RCC 7860 (cell line): ENCODE data around the gene SLC8B1.

ENCODE experiments used
- DNase-seq: peaks from one replicate; pipeline ENCODE4 v3.0.0-alpha.2; 2015; ENCODE audit warnings: low spot score
- FAIRE-seq: peaks from 2 replicates; lab custom pipeline; 2012; peaks lifted over from hg19 to GRCh38; lab: Jason Lieb, UNC

Gene SLC8B1

DNA sequence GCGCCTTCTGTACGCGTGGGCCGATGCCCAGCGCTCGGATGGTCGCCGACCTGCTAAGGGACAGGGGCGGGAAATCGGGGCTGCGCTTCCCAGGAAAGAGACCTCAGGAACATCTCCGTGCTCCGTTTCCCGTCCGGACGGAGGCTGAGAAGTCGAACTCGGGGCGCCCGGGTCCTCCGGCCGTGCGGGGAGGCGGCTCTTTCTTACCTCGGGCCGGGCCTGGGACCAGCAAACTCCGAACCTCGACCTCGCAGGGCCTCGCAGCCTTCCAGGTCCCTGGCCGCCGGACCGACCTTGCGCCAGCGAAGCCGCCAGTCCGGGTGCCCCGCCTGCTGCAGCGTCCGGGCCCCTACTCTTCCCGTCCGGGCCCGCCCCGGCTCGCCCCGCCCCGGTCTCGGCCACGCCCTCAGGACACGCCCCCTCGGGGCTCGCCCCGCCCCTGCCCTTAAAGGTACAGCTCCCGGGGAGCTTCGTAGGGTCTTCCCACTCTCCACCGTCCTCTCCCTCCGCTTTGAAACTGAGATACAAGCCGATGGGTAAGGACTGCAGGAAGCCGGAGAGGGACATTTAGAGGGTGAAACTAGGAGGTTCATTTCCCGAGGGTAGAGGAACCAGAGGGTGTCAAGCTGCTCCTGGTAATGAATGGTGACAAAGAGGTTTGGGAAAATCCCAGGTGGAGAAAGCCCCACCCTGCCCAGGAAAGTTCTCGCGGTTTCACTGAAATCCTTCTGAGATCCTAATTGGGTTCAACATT, at the start of gene SLC8B1:
SLC8B1 (minus strand) TSS at position 324 of the 754 bp plus-strand sequence. CDS start 2,231 bp downstream, outside the sequence.
- FAIRE-seq (no peak), DNase-seq (peak; percentile 58)

DNA sequence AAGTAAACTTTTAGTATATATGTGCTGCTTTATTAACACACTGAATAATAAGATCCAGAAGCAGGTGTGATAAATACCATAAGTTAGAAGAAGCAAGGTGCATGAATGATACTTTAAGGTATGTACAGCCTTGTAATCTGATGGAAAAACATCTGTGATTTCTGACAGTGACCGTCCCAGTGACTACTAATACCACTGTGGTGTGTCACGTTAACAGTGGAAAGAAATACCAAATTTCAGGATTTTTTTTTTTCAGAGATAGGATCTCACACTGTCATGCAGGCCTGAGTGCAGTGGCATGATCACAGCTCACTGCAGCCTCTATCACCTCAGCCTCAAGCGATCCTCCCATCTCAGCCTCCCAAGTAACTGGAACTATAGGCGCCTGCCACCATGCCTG, 47.3 kb upstream of the SLC8B1 start:
- FAIRE-seq (no peak), DNase-seq (no peak)

DNA sequence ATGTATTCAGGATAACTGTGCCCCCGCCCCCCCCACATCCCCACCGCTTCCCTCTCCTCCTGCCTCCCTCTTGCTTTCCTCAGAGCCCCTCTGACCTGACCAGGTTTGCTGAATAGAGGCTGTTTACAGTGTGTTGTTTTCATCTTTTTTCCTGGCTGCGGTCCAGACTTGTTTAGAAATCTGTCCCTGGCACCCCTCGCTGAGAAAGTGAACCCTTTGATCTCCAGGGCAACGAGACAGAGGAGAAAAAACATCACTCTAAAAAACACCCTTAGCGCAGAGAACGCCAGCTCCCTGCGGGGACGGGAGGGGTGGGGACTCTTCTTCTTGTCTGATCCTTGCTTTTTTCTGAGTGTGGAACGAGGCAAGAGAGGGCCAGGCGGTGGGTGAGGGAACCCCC, 46.3 kb upstream of the SLC8B1 start:
- FAIRE-seq (no peak), DNase-seq (no peak)

DNA sequence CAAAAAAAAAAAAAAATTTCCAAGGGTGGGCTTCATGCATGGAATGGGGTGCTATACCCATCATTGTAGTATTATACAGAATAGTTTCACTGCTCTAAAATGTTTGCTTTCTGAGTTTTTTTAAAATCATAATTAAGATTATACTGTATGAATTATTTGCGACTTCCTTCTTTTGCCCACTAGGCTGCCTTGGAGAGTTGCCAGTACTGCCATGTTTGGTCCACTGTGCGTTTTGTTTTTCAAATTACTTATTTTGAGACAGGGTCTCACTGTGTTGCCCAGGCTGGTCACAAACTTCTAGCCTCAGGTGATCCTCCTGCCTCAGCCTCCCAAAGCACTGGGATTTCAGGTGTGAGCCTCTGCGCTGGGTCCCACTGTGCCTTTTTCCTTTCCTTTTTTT, 43.4 kb upstream of the SLC8B1 start:
- DNase-seq (no peak), FAIRE-seq (no peak)

DNA sequence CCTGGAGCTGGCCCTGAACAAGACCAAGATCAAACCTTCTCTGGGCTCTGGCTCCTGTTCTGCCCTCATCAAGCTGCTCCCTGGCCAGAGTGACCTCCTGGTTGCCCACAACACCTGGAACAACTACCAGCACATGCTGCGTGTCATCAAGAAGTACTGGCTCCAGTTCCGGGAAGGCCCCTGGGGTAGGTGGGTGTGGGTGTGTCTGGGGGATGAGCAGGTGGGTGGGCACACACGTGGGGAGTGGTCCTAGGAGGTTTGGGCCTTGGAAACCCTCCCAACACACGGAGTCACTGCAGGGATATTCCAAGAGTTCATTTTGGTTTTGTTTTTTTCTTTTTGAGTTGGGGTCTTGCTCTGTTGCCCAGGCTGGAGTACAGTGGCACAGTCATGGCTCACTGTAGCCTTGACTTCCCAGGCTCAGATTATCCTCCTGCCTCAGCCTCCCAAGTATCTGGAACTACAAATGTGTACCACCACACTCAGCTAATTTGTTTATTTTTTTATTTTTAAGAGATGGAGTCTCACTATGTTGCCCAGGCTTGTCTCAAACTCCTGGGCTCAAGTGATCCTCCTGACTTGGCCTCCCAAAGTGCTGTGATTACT, 40.0 kb upstream of the SLC8B1 start:
- FAIRE-seq (no peak), DNase-seq (no peak)

DNA sequence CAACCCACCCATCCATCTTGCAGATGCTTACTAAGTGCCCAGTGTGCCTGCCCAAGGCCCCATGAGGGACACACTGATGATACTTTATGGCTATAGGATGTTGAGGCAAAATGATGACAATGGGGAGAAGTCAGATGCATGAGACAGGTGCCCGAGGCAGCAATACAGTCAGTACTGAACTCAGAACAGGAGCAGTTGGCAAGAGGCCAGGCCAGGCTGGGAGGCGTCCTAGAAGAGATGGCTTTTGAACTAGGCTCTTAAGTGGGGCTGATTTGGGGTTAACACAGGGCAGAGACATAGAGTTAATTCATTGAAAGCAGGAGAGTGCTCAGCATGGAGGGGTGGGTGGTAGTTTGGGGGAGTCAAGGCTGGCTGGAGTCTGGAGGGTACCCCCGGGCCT, 39.1 kb upstream of the SLC8B1 start:
- no peak for DNase-seq

DNA sequence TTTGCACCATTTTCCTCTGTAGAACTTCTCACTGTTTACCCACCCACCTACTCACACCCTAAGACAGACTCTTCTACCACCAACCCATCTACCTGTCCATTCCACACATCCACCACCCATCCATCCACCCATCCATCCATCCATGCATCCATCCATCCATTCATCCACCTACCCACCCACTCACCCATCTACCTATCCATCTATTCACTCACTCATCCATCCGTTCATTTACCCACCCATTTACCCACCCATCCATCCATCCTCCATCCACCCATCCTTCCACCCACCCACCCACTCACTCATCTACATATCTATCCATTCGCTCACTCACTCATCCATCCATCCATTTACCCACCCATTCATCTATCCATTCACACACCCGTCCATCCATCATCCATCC, 38.5 kb upstream of the SLC8B1 start:
- DNase-seq: no peak
- FAIRE-seq: no peak

More for the DNA sequence above, 39.1 kb upstream of the SLC8B1 start:
- FAIRE-seq: no peak

DNA sequence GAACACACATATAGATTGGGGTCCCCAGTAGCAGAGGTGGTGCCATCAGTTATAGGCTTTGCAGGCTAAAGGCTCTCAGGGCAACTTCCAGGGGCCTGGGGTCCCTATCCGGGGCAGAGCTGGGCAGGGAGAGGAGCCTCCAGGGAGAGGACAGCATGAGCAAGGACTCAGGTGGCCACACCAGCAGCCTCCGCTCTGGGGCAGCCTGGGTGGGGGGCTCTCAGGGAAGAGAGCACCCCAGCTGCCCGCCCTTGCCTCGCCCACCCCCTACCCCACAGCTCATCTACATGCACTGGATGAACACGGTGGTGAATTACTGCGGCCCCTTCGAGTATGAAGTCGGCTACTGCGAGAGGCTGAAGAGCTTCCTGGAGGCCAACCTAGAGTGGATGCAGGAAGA, 37.5 kb upstream of the SLC8B1 start:
- FAIRE-seq: no peak
- DNase-seq: no peak

DNA sequence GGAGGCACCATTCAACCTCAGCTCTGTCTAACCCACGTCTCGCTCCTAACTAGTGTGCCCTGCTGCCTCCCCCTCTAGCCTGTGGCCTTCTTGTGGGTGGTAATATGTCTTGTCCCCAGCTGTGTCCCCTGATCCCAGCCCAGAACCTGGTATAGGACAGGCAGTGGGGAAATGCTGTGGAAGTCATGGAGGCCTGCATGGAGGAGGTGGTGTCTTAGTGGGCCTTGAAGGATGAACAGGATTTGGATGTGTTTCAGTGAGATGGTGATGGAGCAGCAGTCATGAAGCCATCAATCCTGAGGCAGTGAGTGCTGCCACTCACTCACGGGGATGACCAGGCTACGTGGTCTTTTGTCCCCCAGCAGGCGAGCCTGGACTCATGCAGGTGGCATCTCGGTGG, 36.9 kb upstream of the SLC8B1 start:
- no peak for DNase-seq
- no peak for FAIRE-seq

DNA sequence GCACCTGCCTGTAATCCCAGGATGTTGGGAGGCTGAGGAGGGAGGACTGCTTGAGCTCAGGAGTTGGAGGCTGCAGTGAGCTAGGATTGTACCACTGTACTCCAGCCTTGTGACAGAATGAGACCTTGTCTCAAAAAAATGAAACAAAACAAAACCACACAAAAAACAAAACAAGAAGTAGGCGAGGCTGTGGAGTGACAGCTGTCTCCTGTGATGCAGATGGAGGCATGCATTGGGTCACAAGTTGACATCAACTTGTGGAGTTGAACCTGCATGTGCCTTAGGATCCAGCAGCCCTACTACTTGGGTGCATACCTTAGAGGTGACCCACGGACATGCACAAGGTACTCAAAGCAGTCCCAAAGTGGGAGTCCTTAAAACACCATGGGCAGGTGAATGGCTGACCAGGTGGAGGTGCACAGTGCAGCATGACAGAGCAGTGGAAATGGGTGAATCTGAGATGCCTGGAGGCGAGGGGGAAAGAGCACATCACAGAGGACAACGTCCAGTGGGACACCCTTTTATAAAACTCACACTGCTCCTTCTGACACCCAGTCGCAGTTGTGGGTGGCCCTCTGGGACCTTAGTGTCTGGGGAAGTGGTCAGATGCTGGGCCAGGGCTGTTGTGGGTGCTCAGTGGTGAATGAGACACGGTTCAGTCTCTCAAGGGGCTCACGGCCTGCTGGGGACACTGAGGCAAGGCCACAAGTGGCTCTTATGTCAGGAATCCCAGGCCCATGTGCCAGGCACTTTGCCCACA, 36.2 kb upstream of the SLC8B1 start:
- no peak for FAIRE-seq
- DNase-seq: no peak

DNA sequence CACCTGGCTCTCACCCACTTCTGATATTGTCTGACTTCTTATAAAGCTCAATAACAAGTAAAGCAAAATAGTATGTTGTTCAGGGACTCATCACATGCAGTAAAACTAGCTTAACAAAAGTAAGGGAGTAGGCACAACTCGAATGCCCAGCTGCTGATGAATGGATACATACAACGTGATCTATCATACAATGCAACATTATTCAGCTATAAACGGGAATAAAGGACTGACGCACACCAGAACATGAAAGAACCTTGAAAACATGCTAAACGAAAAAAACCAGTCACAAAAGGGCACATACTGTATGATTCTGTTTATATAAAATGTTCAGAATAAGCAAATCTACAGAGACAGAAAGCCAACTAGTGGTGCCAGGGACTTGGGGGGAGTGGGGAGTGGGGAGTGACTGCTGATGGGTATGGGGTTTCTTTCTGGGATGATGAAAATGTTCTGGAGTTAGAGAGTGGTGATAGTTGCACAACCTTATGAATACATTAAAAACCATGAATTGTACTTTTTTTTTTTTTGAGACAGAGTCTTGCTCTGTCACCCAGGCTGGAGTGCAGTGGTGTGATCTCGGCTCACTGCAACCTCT, 34.6 kb upstream of the SLC8B1 start:
- FAIRE-seq (no peak), DNase-seq (no peak)

DNA sequence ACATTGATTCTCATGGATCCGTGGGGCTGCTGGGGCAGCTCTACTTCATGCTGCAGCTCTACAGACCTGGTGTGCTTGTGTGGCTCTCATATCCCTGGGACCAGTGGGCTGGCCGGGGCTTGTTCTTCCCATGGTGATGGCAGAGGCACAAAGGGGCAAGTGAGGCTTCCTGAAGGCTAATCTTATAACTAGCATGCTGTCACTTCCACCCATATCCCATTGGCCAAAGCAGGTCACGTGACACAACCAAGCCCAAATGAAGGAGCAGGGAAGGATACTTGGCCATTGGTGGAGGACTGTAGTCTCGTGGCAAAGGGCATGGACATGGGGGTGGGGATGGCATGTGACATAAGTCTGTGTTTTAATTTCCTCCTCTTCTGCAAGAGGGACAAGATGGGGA, 33.4 kb upstream of the SLC8B1 start:
- DNase-seq: no peak
- FAIRE-seq: no peak

DNA sequence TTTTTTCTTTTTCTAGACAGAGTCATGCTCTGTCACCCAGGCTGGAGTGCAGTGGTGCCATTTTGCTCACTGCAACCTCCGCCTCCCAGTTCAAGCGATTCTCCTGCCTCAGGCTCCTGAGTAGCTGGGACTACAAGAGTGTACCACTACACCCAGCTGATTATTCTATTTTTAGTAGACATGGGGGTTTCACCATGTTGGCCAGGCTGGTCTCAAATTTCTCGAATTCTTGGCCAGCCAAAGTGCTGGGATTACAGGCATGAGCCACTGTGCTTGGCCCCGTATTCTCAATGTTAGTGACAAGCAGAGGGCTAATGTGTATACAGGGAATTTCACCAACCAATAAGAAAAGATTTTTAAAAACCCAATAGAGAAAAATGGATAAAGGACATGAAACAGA, 31.9 kb upstream of the SLC8B1 start:
- DNase-seq: no peak
- no peak for FAIRE-seq

DNA sequence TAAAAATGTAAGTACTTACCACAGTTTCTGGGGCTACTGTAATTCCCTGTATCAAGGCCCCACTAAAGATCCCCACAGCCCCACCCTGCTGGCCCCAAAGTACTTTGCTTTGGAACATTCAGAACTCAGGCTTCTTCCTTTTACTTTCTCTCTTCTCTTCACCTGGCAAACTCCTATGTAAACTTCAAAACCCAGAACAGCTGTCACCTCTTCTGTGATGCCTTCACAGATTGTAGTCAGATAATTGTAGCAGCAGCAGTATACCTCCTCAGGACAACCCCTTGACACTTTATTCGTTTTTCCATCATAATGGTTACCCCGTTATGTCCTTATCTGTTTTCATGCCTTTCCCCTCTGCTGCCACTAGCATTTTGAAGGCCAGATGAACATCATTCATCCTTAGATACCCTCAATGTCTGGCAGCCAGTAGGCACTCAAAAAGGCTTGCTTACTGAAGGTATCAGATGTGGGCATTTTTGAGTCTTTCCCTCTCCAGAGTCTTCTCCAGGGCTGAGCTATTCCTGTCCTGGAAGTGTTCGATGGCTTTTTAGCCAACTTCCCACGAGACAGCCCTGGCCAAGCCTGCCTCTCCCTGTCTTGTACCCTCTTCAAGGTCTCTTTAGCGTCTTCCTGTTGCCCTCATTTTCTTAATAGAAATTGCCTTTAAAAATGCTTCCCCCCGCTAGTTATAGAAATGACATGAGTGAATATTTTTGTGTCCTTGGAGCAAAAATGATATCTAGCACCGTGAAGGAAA, 30.9 kb upstream of the SLC8B1 start:
- FAIRE-seq: no peak
- no peak for DNase-seq

DNA sequence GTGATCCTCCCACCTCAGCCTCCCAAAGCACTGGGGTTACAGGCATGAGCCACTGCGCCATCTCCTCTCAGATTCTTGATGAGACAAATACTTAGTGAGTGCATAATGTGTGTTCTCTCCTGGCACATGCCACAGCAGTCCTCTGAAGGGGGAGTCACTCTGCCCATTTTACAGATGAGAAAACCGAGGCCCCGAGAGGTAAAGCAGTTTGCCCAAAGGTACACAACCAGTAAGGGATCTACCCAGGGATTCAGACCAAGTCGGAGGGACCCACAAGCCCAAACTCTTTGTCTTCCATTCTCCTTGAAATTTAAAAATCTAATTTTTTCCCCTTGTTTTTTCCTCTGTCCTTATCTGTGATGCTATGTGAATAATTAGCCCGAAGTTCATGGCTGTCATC, 29.8 kb upstream of the SLC8B1 start:
- FAIRE-seq (no peak), DNase-seq (no peak)

DNA sequence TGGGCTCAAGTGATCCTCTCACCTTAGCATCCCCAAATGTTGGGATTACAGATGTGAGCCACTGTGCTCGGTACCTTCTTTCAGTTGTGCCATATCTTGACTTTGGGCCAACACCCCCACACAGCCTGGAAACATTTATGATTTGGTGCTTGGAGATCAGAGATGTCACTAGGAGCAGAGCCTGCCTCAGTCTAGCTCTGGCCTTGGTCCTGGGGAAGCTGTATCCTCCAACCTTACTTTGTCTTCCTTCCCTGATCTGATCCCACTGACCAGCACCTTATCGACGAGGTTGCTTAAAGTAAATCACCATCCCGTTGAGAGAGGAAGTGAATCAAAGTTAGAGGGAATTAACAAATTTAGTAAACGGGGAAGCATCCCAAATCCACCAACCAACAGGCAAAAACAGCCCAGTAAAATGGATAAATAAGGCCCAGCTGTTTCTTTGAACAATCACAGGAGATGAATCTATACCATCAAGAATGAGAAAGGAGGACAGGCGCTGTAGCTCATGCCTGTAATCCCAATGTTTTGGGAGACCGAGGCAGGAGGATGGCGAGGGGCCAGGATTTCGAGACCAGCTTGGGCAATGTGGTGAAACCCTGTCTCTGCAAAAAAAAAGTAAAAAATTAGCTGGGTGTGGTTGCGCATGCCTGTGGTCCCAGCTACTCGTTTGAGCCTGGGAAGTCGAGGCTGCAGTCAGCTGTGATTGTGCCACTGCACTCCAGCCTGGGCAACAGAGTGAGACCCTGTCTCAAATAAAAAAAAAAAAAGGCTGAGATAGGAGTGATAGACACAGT, 26.9 kb upstream of the SLC8B1 start:
- FAIRE-seq: no peak
- DNase-seq: no peak

DNA sequence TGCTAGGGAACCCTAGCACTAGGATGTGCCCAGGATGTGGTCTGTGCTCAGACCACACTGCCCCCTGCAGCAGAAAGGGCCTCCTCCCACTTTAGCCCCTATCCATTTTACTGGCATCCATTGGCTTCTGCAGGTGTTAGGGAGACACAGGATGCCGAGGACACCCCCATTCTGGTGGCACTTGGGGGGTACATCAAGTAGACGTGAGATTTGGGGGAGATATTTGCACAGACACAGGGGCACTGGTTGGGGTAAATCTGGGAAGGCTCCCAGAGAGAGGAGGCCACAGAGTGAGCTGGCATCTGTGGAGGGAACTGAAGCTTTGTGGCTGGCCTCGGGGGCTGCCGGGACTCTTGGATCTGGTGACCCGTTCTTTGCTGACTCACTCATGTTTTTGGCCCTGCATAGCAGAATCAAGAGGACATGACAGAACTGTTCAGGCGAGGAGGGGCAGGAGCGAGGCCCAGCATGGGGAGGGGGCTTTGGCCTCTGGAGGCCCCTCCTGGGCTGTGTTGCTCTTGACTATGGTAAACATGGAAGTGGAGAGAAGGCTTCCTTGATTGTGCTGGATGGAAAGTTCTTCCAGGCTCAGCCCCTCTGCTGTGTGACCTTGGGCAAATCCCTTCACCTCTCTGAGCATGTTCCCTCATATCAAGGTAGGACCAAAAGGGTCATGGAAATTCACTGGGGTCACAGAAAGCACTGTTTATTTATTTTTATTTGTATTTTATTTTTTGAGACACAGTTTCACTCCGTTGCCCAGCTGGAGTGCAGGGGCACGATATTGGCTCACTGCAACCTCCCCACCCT, 25.2 kb upstream of the SLC8B1 start:
- FAIRE-seq (no peak), DNase-seq (no peak)

DNA sequence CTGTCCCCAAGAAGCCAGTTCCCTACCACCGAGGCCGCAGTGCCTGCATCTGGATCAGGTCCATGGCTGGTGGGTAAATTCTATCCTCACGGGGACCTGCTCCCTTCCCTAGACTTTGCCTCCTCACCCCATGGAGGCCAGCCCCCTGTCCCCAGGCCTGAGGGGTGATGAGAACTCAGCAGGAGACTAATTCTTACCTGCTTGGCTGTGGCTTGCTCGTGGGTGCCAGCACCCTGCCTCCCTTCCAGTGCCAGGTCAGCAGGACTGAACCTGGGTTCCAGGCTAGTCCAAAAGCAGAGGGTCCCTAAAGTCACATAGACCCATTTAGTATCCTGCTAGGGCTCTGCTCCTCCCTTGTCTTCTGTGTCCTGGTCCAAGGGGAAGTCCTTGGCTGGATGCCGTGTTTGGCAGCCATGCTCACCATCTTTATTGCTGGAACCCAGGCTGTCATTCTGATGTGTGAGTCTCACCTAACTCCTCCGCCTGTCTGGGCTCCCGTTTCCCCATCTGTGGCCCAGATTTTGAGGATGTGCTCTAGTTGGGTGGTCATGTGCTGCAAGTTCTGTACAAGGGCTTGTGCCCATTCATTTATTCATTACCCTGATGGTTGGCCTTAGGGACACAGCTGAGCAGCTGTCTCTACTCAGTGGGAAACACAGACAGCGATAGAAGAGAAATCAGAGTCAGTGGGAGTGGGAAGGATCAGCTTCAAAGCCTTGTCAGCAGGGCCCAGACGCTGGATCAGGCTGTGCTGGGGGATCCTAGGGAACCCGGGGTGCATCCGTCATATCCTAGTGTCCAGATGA, 24.4 kb upstream of the SLC8B1 start:
- DNase-seq (no peak), FAIRE-seq (no peak)
